ENCODE measurements around the gene MIB1.

The MIB1 gene

GRCh38 chr18:21808185-21808584, 67.6 kb downstream of the MIB1 start:
- Histone ChIP-seq H3K9me3 (ENCODE audit: control insufficient read depth, low read length) (no peaks in the 10 kb centered on the region), H3K4me1 (ENCODE audit: control insufficient read depth, insufficient read depth, low read length) (no peaks in the 10 kb centered on the region), H3K36me3 (ENCODE audit: control insufficient read depth, insufficient read depth, low read length) (peaks cover 34% of the 10 kb centered on the region), H3K27me3 (ENCODE audit: control insufficient read depth, insufficient read depth, low read length, poor library complexity, severe bottlenecking) (no peaks in the 10 kb centered on the region), H3K27ac (ENCODE audit: insufficient read depth, low read depth, low read length, poor library complexity, severe bottlenecking) (no peak overlapping the region), H3K4me3 (ENCODE audit: insufficient read depth, low read depth, low read length) (no peak overlapping the region)
- WGBS, 2 experiments: 97% methylated on average over 2 to 3 of the region's 3 CpGs

GRCh38 chr18:21809725-21810124, 69.1 kb downstream of the MIB1 start:
- no peaks in the 10 kb centered on the region for H3K4me1 ChIP-seq (ENCODE audit: control insufficient read depth, insufficient read depth, low read length)
- no peaks in the 10 kb centered on the region for H3K9me3 ChIP-seq (ENCODE audit: control insufficient read depth, low read length)
- no peak overlapping the region for H3K27ac ChIP-seq (ENCODE audit: insufficient read depth, low read depth, low read length, poor library complexity, severe bottlenecking)
- WGBS, 2 experiments: 100% methylated on average over 1 of the region's 2 CpGs
- H3K36me3 ChIP-seq (ENCODE audit: control insufficient read depth, insufficient read depth, low read length): peaks cover 33% of the 10 kb centered on the region
- H3K27me3 ChIP-seq (ENCODE audit: control insufficient read depth, insufficient read depth, low read length, poor library complexity, severe bottlenecking): no peaks in the 10 kb centered on the region
- H3K4me3 ChIP-seq (ENCODE audit: insufficient read depth, low read depth, low read length): no peak overlapping the region

- WGBS, 2 experiments: 87 to 94% methylated on average over 2 of the region's 2 CpGs
- peaks cover 16% of the 10 kb centered on the region for H3K36me3 ChIP-seq (ENCODE audit: control insufficient read depth, insufficient read depth, low read length)
Measured at GRCh38 chr18:21815101-21815500, 74.5 kb downstream of the MIB1 start.

GRCh38 chr18:21820033-21820810, 79.6 kb downstream of the MIB1 start:
- no peak overlapping the region for H3K4me3 ChIP-seq (ENCODE audit: insufficient read depth, low read depth, low read length)
- H3K9me3 ChIP-seq (ENCODE audit: control insufficient read depth, low read length): no peaks in the 10 kb centered on the region
- no peak overlapping the region for H3K27ac ChIP-seq (ENCODE audit: insufficient read depth, low read depth, low read length, poor library complexity, severe bottlenecking)
- H3K27me3 ChIP-seq (ENCODE audit: control insufficient read depth, insufficient read depth, low read length, poor library complexity, severe bottlenecking): no peaks in the 10 kb centered on the region
- 93 to 100% methylated on average over 1 to 2 of the region's 2 CpGs for WGBS, 2 experiments
- peaks cover 12% of the 10 kb centered on the region for H3K36me3 ChIP-seq (ENCODE audit: control insufficient read depth, insufficient read depth, low read length)
- no peaks in the 10 kb centered on the region for H3K4me1 ChIP-seq (ENCODE audit: control insufficient read depth, insufficient read depth, low read length)

More at GRCh38 chr18:21815101-21815500, 74.5 kb downstream of the MIB1 start:
- no peaks in the 10 kb centered on the region for H3K4me1 ChIP-seq (ENCODE audit: control insufficient read depth, insufficient read depth, low read length)
- no peak overlapping the region for H3K4me3 ChIP-seq (ENCODE audit: insufficient read depth, low read depth, low read length)
- no peaks in the 10 kb centered on the region for H3K27me3 ChIP-seq (ENCODE audit: control insufficient read depth, insufficient read depth, low read length, poor library complexity, severe bottlenecking)
- no peak overlapping the region for H3K27ac ChIP-seq (ENCODE audit: insufficient read depth, low read depth, low read length, poor library complexity, severe bottlenecking)
- H3K9me3 ChIP-seq (ENCODE audit: control insufficient read depth, low read length): no peaks in the 10 kb centered on the region

- H3K27me3 ChIP-seq (ENCODE audit: control insufficient read depth, insufficient read depth, low read length, poor library complexity, severe bottlenecking): no peaks in the 10 kb centered on the region
- H3K9me3 ChIP-seq (ENCODE audit: control insufficient read depth, low read length): no peaks in the 10 kb centered on the region
- 92 to 93% methylated on average over 1 of the region's 1 CpG for WGBS, 2 experiments
- H3K36me3 ChIP-seq (ENCODE audit: control insufficient read depth, insufficient read depth, low read length): peaks cover 12% of the 10 kb centered on the region
- H3K27ac ChIP-seq (ENCODE audit: insufficient read depth, low read depth, low read length, poor library complexity, severe bottlenecking): no peak overlapping the region
- H3K4me1 ChIP-seq (ENCODE audit: control insufficient read depth, insufficient read depth, low read length): peaks cover under 1% of the 10 kb centered on the region
- H3K4me3 ChIP-seq (ENCODE audit: insufficient read depth, low read depth, low read length): no peak overlapping the region
Measured at GRCh38 chr18:21820811-21821143, 80.2 kb downstream of the MIB1 start.

GRCh38 chr18:21823848-21824247, 83.3 kb downstream of the MIB1 start:
- H3K27ac ChIP-seq (ENCODE audit: insufficient read depth, low read depth, low read length, poor library complexity, severe bottlenecking): no peak overlapping the region
- H3K9me3 ChIP-seq (ENCODE audit: control insufficient read depth, low read length): no peaks in the 10 kb centered on the region
- 91% methylated on average over 3 of the region's 3 CpGs; no CpG with 5 or more reads in 1 of the 2 experiments for WGBS, 2 experiments
- no peaks in the 10 kb centered on the region for H3K27me3 ChIP-seq (ENCODE audit: control insufficient read depth, insufficient read depth, low read length, poor library complexity, severe bottlenecking)
- peaks cover 6% of the 10 kb centered on the region for H3K36me3 ChIP-seq (ENCODE audit: control insufficient read depth, insufficient read depth, low read length)
- peaks cover 2% of the 10 kb centered on the region for H3K4me1 ChIP-seq (ENCODE audit: control insufficient read depth, insufficient read depth, low read length)
- H3K4me3 ChIP-seq (ENCODE audit: insufficient read depth, low read depth, low read length): no peak overlapping the region

GRCh38 chr18:21826196-21826595, 85.6 kb downstream of the MIB1 start:
- whole genome bisulfite sequencing, 2 experiments: 84 to 92% methylated on average over 3 of the region's 3 CpGs
- no peak overlapping the region for H3K4me3 ChIP-seq (ENCODE audit: insufficient read depth, low read depth, low read length)
- H3K36me3 ChIP-seq (ENCODE audit: control insufficient read depth, insufficient read depth, low read length): no peaks in the 10 kb centered on the region
- peaks cover 5% of the 10 kb centered on the region for H3K4me1 ChIP-seq (ENCODE audit: control insufficient read depth, insufficient read depth, low read length)
- H3K27me3 ChIP-seq (ENCODE audit: control insufficient read depth, insufficient read depth, low read length, poor library complexity, severe bottlenecking): no peaks in the 10 kb centered on the region
- H3K27ac ChIP-seq (ENCODE audit: insufficient read depth, low read depth, low read length, poor library complexity, severe bottlenecking): no peak overlapping the region
- H3K9me3 ChIP-seq (ENCODE audit: control insufficient read depth, low read length): no peaks in the 10 kb centered on the region

GRCh38 chr18:21826641-21827302, 86.2 kb downstream of the MIB1 start:
- 88 to 92% methylated on average over 1 to 3 of the region's 4 CpGs for WGBS, 2 experiments
- Histone ChIP-seq H3K27ac (ENCODE audit: insufficient read depth, low read depth, low read length, poor library complexity, severe bottlenecking) (no peak overlapping the region), H3K27me3 (ENCODE audit: control insufficient read depth, insufficient read depth, low read length, poor library complexity, severe bottlenecking) (no peaks in the 10 kb centered on the region), H3K4me1 (ENCODE audit: control insufficient read depth, insufficient read depth, low read length) (peaks cover 8% of the 10 kb centered on the region), H3K36me3 (ENCODE audit: control insufficient read depth, insufficient read depth, low read length) (no peaks in the 10 kb centered on the region), H3K4me3 (ENCODE audit: insufficient read depth, low read depth, low read length) (no peak overlapping the region), H3K9me3 (ENCODE audit: control insufficient read depth, low read length) (no peaks in the 10 kb centered on the region)

GRCh38 chr18:21830532-21830931, 89.9 kb downstream of the MIB1 start:
- Histone ChIP-seq H3K4me1 (ENCODE audit: control insufficient read depth, insufficient read depth, low read length) (peaks cover 8% of the 10 kb centered on the region), H3K4me3 (ENCODE audit: insufficient read depth, low read depth, low read length) (no peak overlapping the region)
- 82 to 89% methylated on average over 3 of the region's 3 CpGs for WGBS, 2 experiments

GRCh38 chr18:21831413-21831831, 90.8 kb downstream of the MIB1 start:
- peak overlapping the region; percentile 57 for H3K27ac ChIP-seq (ENCODE audit: insufficient read depth, low read depth, low read length, poor library complexity, severe bottlenecking)
- peaks cover 6% of the 10 kb centered on the region for H3K4me1 ChIP-seq (ENCODE audit: control insufficient read depth, insufficient read depth, low read length)
- WGBS, 2 experiments: 90 to 93% methylated on average over 5 of the region's 5 CpGs
- no peaks in the 10 kb centered on the region for H3K27me3 ChIP-seq (ENCODE audit: control insufficient read depth, insufficient read depth, low read length, poor library complexity, severe bottlenecking)
- no peaks in the 10 kb centered on the region for H3K36me3 ChIP-seq (ENCODE audit: control insufficient read depth, insufficient read depth, low read length)
- H3K9me3 ChIP-seq (ENCODE audit: control insufficient read depth, low read length): no peaks in the 10 kb centered on the region
- no peak overlapping the region for H3K4me3 ChIP-seq (ENCODE audit: insufficient read depth, low read depth, low read length)

More at GRCh38 chr18:21830532-21830931, 89.9 kb downstream of the MIB1 start:
- H3K27ac ChIP-seq (ENCODE audit: insufficient read depth, low read depth, low read length, poor library complexity, severe bottlenecking): no peak overlapping the region
- H3K27me3 ChIP-seq (ENCODE audit: control insufficient read depth, insufficient read depth, low read length, poor library complexity, severe bottlenecking): no peaks in the 10 kb centered on the region
- no peaks in the 10 kb centered on the region for H3K9me3 ChIP-seq (ENCODE audit: control insufficient read depth, low read length)
- no peaks in the 10 kb centered on the region for H3K36me3 ChIP-seq (ENCODE audit: control insufficient read depth, insufficient read depth, low read length)
